Ammon's horn (tissue), 1 donor: Measurements from ENCODE around the gene ATP9A.
"Not testable (repeated sequence)": the region's sequence is repeated elsewhere in the genome, so short reads cannot be mapped to it uniquely, and the experiment has no call there.

Experiments
- DNase-seq: peaks from one replicate; pipeline ENCODE4 v3.0.0-alpha.2; 2016; ENCODE audit warnings: low spot score

Gene ATP9A

GRCh38 chr20:51750770-51751388 lies 17.3 kb downstream of the ATP9A start:
- DNase-seq: no peak

- DNase-seq: peak; percentile 77
Measured at GRCh38 chr20:51750037-51750769, 18.0 kb downstream of the ATP9A start.

- DNase-seq: no peak
Measured at GRCh38 chr20:51749674-51750036, 18.5 kb downstream of the ATP9A start.

DNA sequence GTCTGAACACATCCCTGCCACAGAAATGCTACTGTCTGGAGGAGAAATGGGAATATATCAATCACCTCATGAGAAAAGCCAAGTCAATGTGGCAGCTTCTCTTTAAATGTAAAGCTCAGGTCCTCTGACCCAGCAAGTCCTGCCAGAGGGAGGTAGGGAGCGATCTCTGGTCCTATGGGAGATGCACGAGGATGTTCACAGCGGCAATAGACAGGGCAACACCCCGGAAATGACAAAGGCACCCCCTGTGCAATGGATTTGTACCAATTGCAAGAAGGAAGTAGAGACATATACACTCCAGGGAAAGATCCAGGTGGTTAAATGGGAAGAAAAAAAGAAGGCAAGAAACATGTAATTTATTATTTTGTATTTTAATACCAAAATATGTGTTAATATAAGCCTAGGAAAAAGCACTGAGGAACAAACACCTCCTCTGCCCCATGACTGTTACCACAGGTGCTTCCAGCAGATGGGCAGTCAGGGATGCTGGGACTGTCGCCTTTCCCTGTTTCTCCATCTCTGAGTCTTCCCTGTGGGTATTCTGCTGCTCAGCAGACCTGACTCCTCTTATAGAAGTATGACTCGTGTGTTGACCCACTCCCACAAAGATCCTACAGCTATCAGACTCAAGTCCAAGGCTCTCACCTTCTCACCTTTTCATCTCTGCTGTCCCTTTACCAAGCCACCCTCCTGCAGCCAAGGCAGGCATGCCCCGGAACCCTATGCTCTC lies 20.8 kb downstream of the ATP9A start:
- no peak for DNase-seq

DNA sequence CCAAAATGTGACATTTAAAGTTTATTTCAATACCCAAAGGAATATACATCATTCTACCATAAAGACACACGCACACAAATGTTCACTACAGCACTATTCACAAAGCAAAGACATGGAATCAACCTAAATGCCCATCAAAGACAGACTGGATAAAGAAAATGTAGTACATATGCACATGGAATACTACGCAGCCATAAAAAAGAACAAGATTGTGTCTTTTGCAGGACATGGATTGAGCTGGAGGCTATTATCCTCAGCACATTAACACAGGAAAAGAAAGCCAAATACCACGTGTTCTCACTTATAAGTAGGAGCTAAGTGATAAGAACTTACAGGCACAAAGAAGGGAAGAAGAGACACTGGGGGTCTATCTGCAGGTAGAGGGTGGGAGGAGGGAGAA lies 22.4 kb downstream of the ATP9A start:
- DNase-seq: no peak

- no peak for DNase-seq
Measured at GRCh38 chr20:51740838-51741237, 27.4 kb downstream of the ATP9A start.

GRCh38 chr20:51740308-51740707 lies 27.9 kb downstream of the ATP9A start:
- not testable (repeated sequence) for DNase-seq

GRCh38 chr20:51739722-51740249 lies 28.4 kb downstream of the ATP9A start:
- DNase-seq: no peak

DNA sequence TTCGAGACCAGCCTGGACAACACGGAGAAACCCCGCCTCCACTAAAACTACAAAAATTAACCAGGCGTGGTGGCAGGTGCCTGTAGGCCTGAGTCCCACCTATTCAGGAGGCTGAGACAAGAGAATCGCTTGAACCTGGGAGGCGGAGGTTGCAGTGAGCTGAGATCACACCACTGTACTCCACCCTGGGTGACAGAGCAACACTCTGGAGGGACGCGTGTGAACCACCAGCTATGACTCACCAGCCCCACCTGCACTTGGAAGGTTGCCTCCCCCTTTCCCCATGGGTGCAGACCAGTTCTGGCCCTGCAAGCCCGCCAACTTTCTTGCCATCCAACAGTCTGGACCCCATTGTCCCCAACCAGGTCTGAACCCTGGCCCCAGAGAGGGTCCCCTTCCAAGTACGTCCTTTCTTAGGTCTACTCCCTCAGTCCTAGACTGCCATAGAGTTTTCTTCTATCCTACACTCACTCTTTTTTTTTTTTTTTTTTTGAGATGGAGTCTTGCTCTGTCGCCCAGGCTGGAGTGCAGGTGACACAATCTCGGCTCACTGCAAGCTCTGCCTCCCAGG lies 29.2 kb downstream of the ATP9A start:
- DNase-seq: no peak

GRCh38 chr20:51738261-51738660 lies 29.9 kb downstream of the ATP9A start:
- not testable (repeated sequence) for DNase-seq

GRCh38 chr20:51736947-51737346 lies 31.2 kb downstream of the ATP9A start:
- DNase-seq: no peak

DNA sequence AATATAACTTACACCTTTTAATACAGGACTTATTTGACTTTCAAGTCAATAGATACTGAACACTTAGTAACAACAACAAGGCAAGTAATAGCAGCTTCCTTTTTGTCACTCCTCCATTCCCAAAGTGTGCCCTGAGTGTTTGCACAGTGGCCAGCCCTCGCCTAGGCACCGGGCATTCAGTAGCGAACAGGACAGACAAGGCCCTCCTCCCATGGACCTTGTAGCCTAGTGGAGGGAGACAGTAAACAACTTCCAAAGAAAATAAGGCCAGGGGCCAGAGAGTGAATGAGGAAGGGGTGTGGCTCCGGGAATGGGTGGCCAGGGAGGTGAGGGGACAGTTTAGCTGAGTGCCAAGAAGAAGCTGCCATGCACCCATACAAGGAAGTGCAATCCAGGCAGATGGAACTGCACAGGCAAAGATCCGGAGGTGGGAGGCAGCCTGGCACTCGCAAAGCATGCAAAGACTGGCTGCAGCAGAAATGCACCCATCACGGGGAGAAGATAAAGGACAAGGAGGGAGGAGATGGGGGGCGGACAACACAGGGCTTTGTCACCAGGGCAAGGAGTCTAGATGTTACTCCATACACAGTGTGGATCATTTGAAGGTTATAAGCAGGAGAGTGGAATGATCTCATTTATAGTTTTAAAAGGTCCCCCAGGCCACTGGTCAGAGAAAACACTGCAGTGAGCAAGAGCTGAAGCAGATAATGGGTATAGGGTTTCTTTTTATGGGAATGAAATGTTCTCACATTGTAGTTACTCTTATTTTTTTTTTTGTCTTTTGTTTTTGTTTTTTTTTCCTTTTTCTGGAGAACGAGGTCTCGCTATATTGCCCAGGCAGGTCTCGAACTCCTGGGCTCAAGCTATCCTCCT lies 32.2 kb downstream of the ATP9A start:
- DNase-seq: no peak

DNA sequence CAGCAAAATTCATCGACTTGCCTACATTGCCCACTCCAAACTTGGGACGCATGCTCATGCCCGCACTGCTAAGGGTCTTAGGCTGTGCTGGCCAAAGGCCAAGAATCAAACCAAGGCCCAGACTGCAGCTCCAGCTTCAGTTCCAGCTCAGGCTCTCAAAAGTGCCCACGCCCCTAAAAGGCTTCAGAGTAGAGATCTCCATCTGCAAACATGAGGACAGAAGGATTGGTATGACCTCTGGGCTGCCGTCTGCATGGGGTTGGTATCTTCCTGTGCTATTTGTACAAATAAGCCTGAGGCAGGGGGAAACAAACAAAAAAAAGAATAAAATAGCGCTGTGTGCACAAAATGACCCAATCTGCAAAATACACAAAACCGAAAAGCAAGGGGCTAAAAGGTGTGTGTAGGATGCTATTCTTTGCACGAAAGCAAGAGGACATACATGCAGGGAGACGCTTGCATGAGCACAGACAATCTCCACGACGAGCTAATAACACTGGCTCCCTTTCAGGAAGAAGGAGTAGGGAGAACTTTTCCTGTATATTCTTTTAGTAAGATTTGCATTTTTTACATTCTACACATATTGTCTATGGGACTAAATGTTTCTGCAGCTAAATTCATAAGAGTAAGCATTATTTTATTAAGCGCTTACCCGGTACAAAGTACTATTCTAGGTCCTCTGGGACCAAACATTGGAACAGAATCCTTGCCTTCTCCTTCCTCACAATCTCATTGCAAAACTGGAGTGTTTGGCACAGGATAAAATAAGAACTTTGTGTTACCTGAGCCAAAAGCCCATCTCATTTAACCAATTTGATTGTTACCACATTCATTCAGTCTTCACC lies 33.1 kb downstream of the ATP9A start:
- DNase-seq: no peak

DNA sequence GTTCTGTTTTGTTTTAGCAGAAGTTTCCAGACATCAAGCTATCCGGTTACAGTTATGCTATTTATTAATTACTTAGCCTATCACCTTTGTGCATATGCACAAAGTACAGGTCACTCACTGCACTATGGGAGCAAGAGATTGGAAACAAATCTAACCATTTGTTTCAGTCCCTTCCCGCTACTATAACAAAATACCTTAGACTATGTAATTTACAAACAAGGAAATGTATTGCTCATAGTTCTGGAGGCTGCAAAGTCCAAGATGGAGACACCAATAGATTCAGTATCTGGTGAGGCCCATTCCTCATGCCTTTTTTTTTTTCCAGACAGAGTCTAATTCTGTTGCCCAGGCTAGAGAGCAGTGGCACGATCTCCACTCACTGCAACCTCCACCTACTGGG lies 35.1 kb downstream of the ATP9A start:
- DNase-seq: no peak

GRCh38 chr20:51732096-51732791 lies 35.9 kb downstream of the ATP9A start:
- DNase-seq: peak; percentile 33

- DNase-seq: peak; percentile 14
Measured at GRCh38 chr20:51731731-51732095, 36.5 kb downstream of the ATP9A start.

DNA sequence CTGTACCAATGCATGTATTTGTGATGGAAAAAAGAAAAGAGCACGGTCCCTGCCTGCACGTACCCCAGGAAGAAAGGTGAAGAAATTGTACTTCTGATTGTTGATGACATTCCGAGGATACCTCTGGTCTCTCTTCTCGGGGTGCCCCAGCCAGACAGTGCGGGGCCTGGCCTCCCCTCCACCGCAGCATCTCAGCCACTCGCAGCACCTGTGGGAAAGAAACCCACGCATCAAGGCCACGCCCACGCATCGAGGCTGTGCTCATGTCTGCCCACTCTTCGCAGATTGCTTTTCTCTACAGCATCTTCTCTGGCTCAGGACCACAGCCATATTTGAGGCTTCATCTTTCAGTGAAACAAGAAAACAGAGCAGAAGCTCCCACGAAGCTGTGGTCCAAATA lies 38.4 kb downstream of the ATP9A start:
- DNase-seq: no peak

DNA sequence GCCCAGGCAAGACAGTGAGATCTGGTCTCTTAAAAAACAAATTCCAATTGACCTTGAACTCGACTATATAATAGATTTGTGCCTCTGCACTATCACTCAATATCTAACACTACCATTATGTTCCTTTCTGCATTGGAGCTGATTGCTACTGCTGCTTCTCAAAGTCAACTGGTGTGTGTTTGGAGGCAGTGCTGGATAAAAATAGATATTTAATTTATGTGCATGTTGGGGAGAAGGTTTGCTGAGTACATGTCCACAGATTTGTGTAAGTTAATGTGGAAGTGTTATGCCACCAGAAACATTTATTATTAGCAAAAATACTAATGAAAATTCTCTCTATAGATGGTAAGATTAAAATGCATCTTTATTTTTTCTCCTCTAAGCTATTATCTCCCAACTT lies 39.5 kb downstream of the ATP9A start:
- no peak for DNase-seq

DNA sequence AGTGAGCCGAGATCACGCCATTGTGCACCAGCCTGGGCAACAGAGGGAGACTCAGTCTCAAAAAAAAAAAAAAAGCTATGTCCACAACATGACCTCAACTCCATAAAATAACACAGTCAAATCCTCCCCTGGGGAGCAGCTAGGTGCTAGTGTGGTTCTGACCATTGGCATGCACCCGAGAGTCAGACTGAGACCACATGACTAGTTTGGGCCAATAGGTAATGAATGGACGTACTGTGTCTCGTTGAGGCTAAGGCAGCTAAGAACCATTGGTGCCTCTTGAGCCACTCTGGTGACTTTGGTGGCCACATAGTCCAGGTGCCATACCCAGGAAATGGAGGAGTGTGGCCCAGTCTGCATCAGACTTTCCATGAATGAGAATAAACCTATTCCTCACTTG lies 40.3 kb downstream of the ATP9A start:
- DNase-seq: no peak

GRCh38 chr20:51725584-51726176 lies 42.5 kb downstream of the ATP9A start:
- DNase-seq: no peak
